SK-N-SH (cell line): ENCODE results near the gene CLINT1. TPM values are rescaled to one million over a fixed set of nuclear protein-coding genes. Genes with fewer than 3 reads are reported as not detected.
A peak's percentile ranks its signal among the peaks of the same experiment; 100 is the strongest.

Source experiments
- CTCF ChIA-PET: fragments of 300-600, 350-600 bp; formaldehyde crosslinking; extraction: SDS; loops from one replicate; lab custom pipeline; 2021; lab: Yijun Ruan, JAX
- POLR2A ChIA-PET: fragments of 350-600 bp; sonication (Branson Sonifier 250); formaldehyde crosslinking; extraction: SDS; loops from one replicate; lab custom pipeline; 2020; ENCODE audit warnings: antibody characterized with exemption, inconsistent platforms; lab: Yijun Ruan, JAX
- DNase-seq: peaks from one replicate; pipeline ENCODE4 v3.0.0; 2012
- H2AFZ ChIP-seq: fragments of 200-600 bp; sonication (generic); 2 replicates; pipeline ENCODE4 v1.8.1; 2016; ENCODE audit warnings: antibody characterized with exemption, mild to moderate bottlenecking, low read depth
- H3F3A ChIP-seq: fragments of 200-600 bp; sonication (generic); replicated peaks from 2 replicates; pipeline ENCODE3; 2016; ENCODE audit warnings: antibody characterized with exemption, mild to moderate bottlenecking; ENCODE audit not compliant: insufficient read depth
- H3K27ac ChIP-seq, 2 experiments: fragments of 200-500 bp in 1 of 2; fragments of 200-600 bp in 1 of 2; sonication (Bioruptor generic) in 1 of 2; sonication (generic), shearing (Covaris generic) in 1 of 2; 2 replicates each; pipeline versions ENCODE4 v1.5.1 to v1.6.1; 2014 to 2016; ENCODE audit warnings: low read depth in 2 of 2, inconsistent platforms in 1 of 2, low read length in 1 of 2, mild to moderate bottlenecking in 1 of 2, mixed read lengths in 1 of 2
- H3K27me3 ChIP-seq: fragments of 200-600 bp; sonication (generic), shearing (Covaris generic); 2 replicates; pipeline ENCODE4 v1.6.1; 2016; ENCODE audit warnings: mixed run types; ENCODE audit not compliant: insufficient read depth
- H3K36me3 ChIP-seq, 2 experiments: fragments of 200-500 bp in 1 of 2; fragments of 200-600 bp in 1 of 2; sonication (Bioruptor generic) in 1 of 2; sonication (generic) in 1 of 2; replicated peaks in 1 of 2; 2 replicates each; pipeline versions ENCODE3 to v1.5.1; 2014 to 2016; ENCODE audit warnings: low read length in 1 of 2, mild to moderate bottlenecking in 1 of 2; ENCODE audit not compliant: insufficient read depth in 2 of 2, control insufficient read depth in 1 of 2
- H3K4me1 ChIP-seq, 2 experiments: fragments of 200-500 bp in 1 of 2; fragments of 200-600 bp in 1 of 2; sonication (Bioruptor generic) in 1 of 2; sonication (generic), shearing (Covaris generic) in 1 of 2; 2 replicates each; pipeline versions ENCODE4 v1.5.1 to v1.6.1; 2014 to 2016; ENCODE audit warnings: low read depth in 1 of 2, low read length in 1 of 2, mixed run types in 1 of 2; ENCODE audit not compliant: insufficient read depth in 2 of 2, control insufficient read depth in 1 of 2
- H3K4me2 ChIP-seq: fragments of 200-600 bp; sonication (generic), shearing (Covaris generic); 2 replicates; pipeline ENCODE4 v1.6.1; 2017; ENCODE audit warnings: mixed run types
- H3K4me3 ChIP-seq, 2 experiments: fragments of 200-500 bp in 1 of 2; fragments of 200-600 bp in 1 of 2; sonication (Bioruptor generic) in 1 of 2; sonication (generic), shearing (Covaris generic) in 1 of 2; 2 replicates each; pipeline versions ENCODE4 v1.5.1 to v1.8.1; 2014 to 2016; ENCODE audit warnings: low read depth in 2 of 2, inconsistent platforms in 1 of 2, low read length in 1 of 2, mild to moderate bottlenecking in 1 of 2, mixed read lengths in 1 of 2, moderate library complexity in 1 of 2
- H3K79me2 ChIP-seq: fragments of 200-600 bp; sonication (generic); 2 replicates; pipeline ENCODE4 v1.8.1; 2017; ENCODE audit warnings: mild to moderate bottlenecking; ENCODE audit not compliant: insufficient read depth
- H3K9ac ChIP-seq: fragments of 200-600 bp; sonication (generic); 2 replicates; pipeline ENCODE4 v1.6.1; 2017; ENCODE audit warnings: mixed run types
- H3K9me2 ChIP-seq: fragments of 200-600 bp; sonication (generic); 2 replicates; pipeline ENCODE4 v1.6.1; 2017; ENCODE audit warnings: mixed run types
- H3K9me3 ChIP-seq: fragments of 200-600 bp; sonication (generic); 2 replicates; pipeline ENCODE4 v1.6.1; 2017; ENCODE audit warnings: mixed run types, mild to moderate bottlenecking, moderate library complexity
- H4K20me1 ChIP-seq: fragments of 200-600 bp; sonication (generic); 2 replicates; pipeline ENCODE4 v1.6.1; 2017; ENCODE audit warnings: mild to moderate bottlenecking, mixed run types; ENCODE audit not compliant: insufficient read depth
- CHD2 ChIP-seq: fragments of 150-350 bp; IDR thresholded peaks from 2 replicates; pipeline ENCODE4 v1.6.1; 2018; ENCODE audit warnings: low read length; ENCODE audit not compliant: partially characterized antibody
- EP300 ChIP-seq, 2 experiments: IDR thresholded peaks; 2 replicates each; pipeline versions ENCODE4 v1.4.0 to v1.6.1; 2012; ENCODE audit warnings: borderline replicate concordance in 1 of 2, low read depth in 1 of 2, low read length in 1 of 2
- EZH2phosphoT487 ChIP-seq: fragments of 200-600 bp; sonication (generic); IDR thresholded peaks from 2 replicates; pipeline ENCODE4 v1.6.1; 2017; ENCODE audit warnings: low read depth, mixed run types, mild to moderate bottlenecking, antibody characterized with exemption, moderate library complexity, borderline replicate concordance
- FOSL2 ChIP-seq: IDR thresholded peaks from 2 replicates; pipeline ENCODE4 v1.4.0; 2012; ENCODE audit warnings: low read depth, mild to moderate bottlenecking, moderate library complexity, borderline replicate concordance
- FOXJ3 ChIP-seq: sonication (generic); formaldehyde crosslinking; IDR thresholded peaks from 2 replicates; pipeline ENCODE4 v1.5.1; 2020; ENCODE audit warnings: mild to moderate bottlenecking, missing genetic modification reagents
- NFIC ChIP-seq: IDR thresholded peaks from 2 replicates; pipeline ENCODE4 v1.4.0; 2012; ENCODE audit warnings: borderline replicate concordance
- NRF1 ChIP-seq: IDR thresholded peaks from 2 replicates; pipeline ENCODE4 v1.6.1; 2012; ENCODE audit warnings: low read depth, mild to moderate bottlenecking, low read length
- RCOR1 ChIP-seq: fragments of 150-350 bp; IDR thresholded peaks from 2 replicates; pipeline ENCODE4 v1.6.1; 2017; ENCODE audit warnings: antibody characterized with exemption, low read length
- TAF1 ChIP-seq: IDR thresholded peaks from 2 replicates; pipeline ENCODE4 v1.6.1; 2012; ENCODE audit warnings: low read depth, mild to moderate bottlenecking, low read length, moderate library complexity, borderline replicate concordance
- TCF12 ChIP-seq: IDR thresholded peaks from 2 replicates; pipeline ENCODE4 v1.4.0; 2012
- TEAD4 ChIP-seq: IDR thresholded peaks from 2 replicates; pipeline ENCODE4 v1.4.0; 2012; ENCODE audit warnings: mild to moderate bottlenecking, borderline replicate concordance; ENCODE audit not compliant: insufficient read depth
- YY1 ChIP-seq: IDR thresholded peaks from 2 replicates; pipeline ENCODE4 v1.4.0; 2012; ENCODE audit warnings: low read depth, mild to moderate bottlenecking
- WGBS: methylation state at CpG from one replicate; pipeline ENCODE4 v1.1.6; 2017; ENCODE audit warnings: low lambda C conversion rate; 5-methylcytosine and 5-hydroxymethylcytosine counted together
- polyA plus RNA-seq, 3 experiments: library from polyadenylated mRNA; depleted of rRNA; stranded (reverse); fragments of >200 nt; gene quantifications; 2 replicates each; pipeline ENCODE4 v1.2.3, GENCODE V29; 2012
- TF ChIP-seq, protein P1 (sequence below): IDR thresholded peaks from 2 replicates; pipeline ENCODE4; 2012
- TF ChIP-seq, protein P2 (sequence below): fragments of 200-600 bp; sonication (generic); IDR thresholded peaks from 2 replicates; pipeline ENCODE4 v1.6.1; 2017; ENCODE audit warnings: antibody characterized with exemption, mild to moderate bottlenecking, moderate library complexity
- TF ChIP-seq, protein P3 (sequence below): IDR thresholded peaks from 2 replicates; pipeline ENCODE4 v1.4.0; 2012; ENCODE audit warnings: low read depth, borderline replicate concordance
- TF ChIP-seq, protein P4 (sequence below): IDR thresholded peaks from 2 replicates; pipeline ENCODE4 v1.6.1; 2012; ENCODE audit warnings: mild to moderate bottlenecking, low read depth, low read length, moderate library complexity

CLINT1 gene
- polyA plus RNA-seq, 1 of the 3 experiments (the other 2 are of a cell fraction): 65.4 TPM

DNA sequence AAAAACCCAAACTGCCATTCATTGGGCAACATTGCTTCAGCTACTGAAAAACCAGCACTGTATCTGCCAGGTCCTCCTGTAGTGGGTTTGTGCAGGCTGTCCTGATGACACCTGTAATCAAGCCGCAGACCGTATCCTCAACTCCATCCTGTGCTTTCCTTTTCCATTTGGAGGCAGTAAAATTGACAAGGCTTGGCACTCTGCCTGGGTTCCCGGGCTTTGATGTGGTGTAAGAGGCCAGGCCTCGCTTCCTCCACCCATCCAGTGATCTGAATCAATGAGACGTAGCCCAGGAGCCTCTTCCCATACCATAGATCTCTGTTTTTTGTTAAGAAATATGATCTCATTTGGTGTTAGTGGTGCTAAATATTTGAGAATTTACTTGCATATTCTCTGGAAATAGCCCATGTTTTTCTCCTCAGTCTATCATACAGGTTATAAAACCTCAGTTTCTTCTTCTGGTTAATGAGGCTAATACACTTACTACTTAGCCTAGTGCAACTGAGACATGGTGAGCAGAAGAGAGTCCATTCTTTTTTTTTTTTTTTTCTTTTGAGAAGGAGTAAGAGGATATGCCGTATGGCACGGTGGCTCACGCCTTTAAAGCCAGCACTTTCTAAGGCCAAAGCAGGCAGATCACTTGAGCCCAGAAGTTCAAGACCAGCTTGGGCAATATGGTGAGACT, 80.7 kb downstream of the CLINT1 start:
- no peak overlapping the region for H3K4me2 ChIP-seq
- WGBS: 46% methylated on average over 8 of the region's 8 CpGs
- no peak overlapping the region for H3K4me3 ChIP-seq
- ChIA-PET CTCF (interaction anchor here (0.8 to 1.9 kb wide), 2 partner anchors 16 kb away, joined by 3 to 9 read pairs; no protein-coding TSS in a partner anchor), POLR2A (no interaction called here)
- no peaks in the 10 kb centered on the region for H3K27me3 ChIP-seq
- no peaks in the 10 kb centered on the region for H3F3A ChIP-seq
- H3K4me1 ChIP-seq: peaks cover 0 to 3% of the 10 kb centered on the region in 2 experiments; a peak in 1 of 4 replicates
- peaks cover 0 to 5% of the 10 kb centered on the region in 2 experiments for H3K36me3 ChIP-seq
- H3K79me2 ChIP-seq: no peaks in the 10 kb centered on the region
- no peaks in the 10 kb centered on the region for H4K20me1 ChIP-seq
- TF ChIP-seq NRF1 (no peak), FOSL2 (no peak), TEAD4 (no peak), NFIC (peak; percentile 77), RCOR1 (peak; percentile 29; the same call in 1 of the 2 replicates), EP300 (IDR thresholded peaks at IDR 0.05; ENCODE audit: borderline replicate concordance in 1 of 2, low read depth in 1 of 2, low read length in 1 of 2) (peak; percentile 18 to 32; a peak in 2 of 4 replicates), TCF12 (peak; percentile 87)
- TF ChIP-seq, protein P1, sequence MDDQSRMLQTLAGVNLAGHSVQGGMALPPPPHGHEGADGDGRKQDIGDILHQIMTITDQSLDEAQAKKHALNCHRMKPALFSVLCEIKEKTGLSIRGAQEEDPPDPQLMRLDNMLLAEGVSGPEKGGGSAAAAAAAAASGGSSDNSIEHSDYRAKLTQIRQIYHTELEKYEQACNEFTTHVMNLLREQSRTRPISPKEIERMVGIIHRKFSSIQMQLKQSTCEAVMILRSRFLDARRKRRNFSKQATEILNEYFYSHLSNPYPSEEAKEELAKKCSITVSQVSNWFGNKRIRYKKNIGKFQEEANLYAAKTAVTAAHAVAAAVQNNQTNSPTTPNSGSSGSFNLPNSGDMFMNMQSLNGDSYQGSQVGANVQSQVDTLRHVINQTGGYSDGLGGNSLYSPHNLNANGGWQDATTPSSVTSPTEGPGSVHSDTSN: peak; percentile 74
- H3K9me2 ChIP-seq: no peaks in the 10 kb centered on the region
- no peaks in the 10 kb centered on the region for H3K9me3 ChIP-seq
- no peak overlapping the region for H3K27ac ChIP-seq
- DNase-seq: peak; percentile 43
- no peak overlapping the region for H2AFZ ChIP-seq
- no peak overlapping the region for H3K9ac ChIP-seq

DNA sequence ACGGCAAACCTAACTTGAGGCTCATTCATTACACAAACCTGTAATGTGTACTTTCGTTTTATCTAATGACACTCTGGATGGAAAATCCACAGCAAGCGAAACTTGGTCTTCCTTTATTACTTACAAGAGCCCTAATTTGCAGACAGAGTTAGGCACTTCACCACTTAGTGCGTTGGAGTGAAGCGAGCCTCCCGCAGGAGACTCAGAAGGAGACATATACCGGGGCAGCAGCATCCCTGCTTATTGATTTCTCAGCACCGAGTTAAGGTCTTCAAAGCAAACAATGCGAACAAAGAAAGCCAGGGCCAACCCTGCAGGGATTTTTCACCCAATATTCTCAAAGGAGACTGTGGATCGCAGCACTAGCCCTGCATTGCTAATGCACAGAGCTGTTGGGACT, 86.8 kb downstream of the CLINT1 start:
- no peaks in the 10 kb centered on the region for H3K9me3 ChIP-seq
- H3K4me3 ChIP-seq: no peak overlapping the region
- WGBS: 88% methylated on average over 10 of the region's 10 CpGs
- H3K36me3 ChIP-seq: no peaks in the 10 kb centered on the region
- no peaks in the 10 kb centered on the region for H3K27me3 ChIP-seq
- H2AFZ ChIP-seq: no peak overlapping the region
- no peak overlapping the region for H3K27ac ChIP-seq
- H3K4me2 ChIP-seq: no peak overlapping the region
- H3K9ac ChIP-seq: no peak overlapping the region
- no peaks in the 10 kb centered on the region for H4K20me1 ChIP-seq
- H3K9me2 ChIP-seq: no peaks in the 10 kb centered on the region
- H3K4me1 ChIP-seq: no peaks in the 10 kb centered on the region
- ChIA-PET POLR2A (no interaction called here), CTCF (interaction anchor here (1.2 to 5.1 kb wide), 3 partner anchors 10 to 11 kb away, joined by 3 to 28 read pairs (median 3); no protein-coding TSS in a partner anchor)
- no peaks in the 10 kb centered on the region for H3F3A ChIP-seq
- H3K79me2 ChIP-seq: no peaks in the 10 kb centered on the region
- no peak for DNase-seq
- TF ChIP-seq CHD2 (no peak), YY1 (no peak), TAF1 (no peak), FOXJ3 (no peak), EZH2phosphoT487 (no peak), TCF12 (no peak), RCOR1 (no peak), EP300 (IDR thresholded peaks at IDR 0.05; ENCODE audit: borderline replicate concordance in 1 of 2, low read depth in 1 of 2, low read length in 1 of 2) (no peak)
- TF ChIP-seq, protein P2, sequence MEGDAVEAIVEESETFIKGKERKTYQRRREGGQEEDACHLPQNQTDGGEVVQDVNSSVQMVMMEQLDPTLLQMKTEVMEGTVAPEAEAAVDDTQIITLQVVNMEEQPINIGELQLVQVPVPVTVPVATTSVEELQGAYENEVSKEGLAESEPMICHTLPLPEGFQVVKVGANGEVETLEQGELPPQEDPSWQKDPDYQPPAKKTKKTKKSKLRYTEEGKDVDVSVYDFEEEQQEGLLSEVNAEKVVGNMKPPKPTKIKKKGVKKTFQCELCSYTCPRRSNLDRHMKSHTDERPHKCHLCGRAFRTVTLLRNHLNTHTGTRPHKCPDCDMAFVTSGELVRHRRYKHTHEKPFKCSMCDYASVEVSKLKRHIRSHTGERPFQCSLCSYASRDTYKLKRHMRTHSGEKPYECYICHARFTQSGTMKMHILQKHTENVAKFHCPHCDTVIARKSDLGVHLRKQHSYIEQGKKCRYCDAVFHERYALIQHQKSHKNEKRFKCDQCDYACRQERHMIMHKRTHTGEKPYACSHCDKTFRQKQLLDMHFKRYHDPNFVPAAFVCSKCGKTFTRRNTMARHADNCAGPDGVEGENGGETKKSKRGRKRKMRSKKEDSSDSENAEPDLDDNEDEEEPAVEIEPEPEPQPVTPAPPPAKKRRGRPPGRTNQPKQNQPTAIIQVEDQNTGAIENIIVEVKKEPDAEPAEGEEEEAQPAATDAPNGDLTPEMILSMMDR: no peak
- TF ChIP-seq, protein P3, sequence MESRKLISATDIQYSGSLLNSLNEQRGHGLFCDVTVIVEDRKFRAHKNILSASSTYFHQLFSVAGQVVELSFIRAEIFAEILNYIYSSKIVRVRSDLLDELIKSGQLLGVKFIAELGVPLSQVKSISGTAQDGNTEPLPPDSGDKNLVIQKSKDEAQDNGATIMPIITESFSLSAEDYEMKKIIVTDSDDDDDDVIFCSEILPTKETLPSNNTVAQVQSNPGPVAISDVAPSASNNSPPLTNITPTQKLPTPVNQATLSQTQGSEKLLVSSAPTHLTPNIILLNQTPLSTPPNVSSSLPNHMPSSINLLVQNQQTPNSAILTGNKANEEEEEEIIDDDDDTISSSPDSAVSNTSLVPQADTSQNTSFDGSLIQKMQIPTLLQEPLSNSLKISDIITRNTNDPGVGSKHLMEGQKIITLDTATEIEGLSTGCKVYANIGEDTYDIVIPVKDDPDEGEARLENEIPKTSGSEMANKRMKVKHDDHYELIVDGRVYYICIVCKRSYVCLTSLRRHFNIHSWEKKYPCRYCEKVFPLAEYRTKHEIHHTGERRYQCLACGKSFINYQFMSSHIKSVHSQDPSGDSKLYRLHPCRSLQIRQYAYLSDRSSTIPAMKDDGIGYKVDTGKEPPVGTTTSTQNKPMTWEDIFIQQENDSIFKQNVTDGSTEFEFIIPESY: no peak
- TF ChIP-seq, protein P4, sequence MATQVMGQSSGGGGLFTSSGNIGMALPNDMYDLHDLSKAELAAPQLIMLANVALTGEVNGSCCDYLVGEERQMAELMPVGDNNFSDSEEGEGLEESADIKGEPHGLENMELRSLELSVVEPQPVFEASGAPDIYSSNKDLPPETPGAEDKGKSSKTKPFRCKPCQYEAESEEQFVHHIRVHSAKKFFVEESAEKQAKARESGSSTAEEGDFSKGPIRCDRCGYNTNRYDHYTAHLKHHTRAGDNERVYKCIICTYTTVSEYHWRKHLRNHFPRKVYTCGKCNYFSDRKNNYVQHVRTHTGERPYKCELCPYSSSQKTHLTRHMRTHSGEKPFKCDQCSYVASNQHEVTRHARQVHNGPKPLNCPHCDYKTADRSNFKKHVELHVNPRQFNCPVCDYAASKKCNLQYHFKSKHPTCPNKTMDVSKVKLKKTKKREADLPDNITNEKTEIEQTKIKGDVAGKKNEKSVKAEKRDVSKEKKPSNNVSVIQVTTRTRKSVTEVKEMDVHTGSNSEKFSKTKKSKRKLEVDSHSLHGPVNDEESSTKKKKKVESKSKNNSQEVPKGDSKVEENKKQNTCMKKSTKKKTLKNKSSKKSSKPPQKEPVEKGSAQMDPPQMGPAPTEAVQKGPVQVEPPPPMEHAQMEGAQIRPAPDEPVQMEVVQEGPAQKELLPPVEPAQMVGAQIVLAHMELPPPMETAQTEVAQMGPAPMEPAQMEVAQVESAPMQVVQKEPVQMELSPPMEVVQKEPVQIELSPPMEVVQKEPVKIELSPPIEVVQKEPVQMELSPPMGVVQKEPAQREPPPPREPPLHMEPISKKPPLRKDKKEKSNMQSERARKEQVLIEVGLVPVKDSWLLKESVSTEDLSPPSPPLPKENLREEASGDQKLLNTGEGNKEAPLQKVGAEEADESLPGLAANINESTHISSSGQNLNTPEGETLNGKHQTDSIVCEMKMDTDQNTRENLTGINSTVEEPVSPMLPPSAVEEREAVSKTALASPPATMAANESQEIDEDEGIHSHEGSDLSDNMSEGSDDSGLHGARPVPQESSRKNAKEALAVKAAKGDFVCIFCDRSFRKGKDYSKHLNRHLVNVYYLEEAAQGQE: no peak
